ENCODE results near the gene DIAPH1. TPM values are rescaled to one million over a fixed set of nuclear protein-coding genes. Genes with fewer than 3 reads are reported as not detected.

DIAPH1 gene
- total RNA-seq, 1 donor from 2014 or later, result 118 TPM

- peaks cover 7% of the 10 kb centered on the region for H3K4me1 ChIP-seq
- no peak overlapping the region for H3K4me3 ChIP-seq
- intact Hi-C loops (cut with DNase I), result no loop called here
- DNase-seq (no peak), ATAC-seq (no peak)
- TF ChIP-seq CTCF (IDR thresholded peaks at IDR 0.05), result peak; percentile 86
- no peaks in the 10 kb centered on the region for H3K9me3 ChIP-seq
- H3K27ac ChIP-seq, result no peak overlapping the region
- H3K36me3 ChIP-seq, result peaks cover 79% of the 10 kb centered on the region
- no peaks in the 10 kb centered on the region for H3K27me3 ChIP-seq
These were observed 51.2 kb downstream of the DIAPH1 start for GRCh38 chr5:141567513-141568117.

DNA sequence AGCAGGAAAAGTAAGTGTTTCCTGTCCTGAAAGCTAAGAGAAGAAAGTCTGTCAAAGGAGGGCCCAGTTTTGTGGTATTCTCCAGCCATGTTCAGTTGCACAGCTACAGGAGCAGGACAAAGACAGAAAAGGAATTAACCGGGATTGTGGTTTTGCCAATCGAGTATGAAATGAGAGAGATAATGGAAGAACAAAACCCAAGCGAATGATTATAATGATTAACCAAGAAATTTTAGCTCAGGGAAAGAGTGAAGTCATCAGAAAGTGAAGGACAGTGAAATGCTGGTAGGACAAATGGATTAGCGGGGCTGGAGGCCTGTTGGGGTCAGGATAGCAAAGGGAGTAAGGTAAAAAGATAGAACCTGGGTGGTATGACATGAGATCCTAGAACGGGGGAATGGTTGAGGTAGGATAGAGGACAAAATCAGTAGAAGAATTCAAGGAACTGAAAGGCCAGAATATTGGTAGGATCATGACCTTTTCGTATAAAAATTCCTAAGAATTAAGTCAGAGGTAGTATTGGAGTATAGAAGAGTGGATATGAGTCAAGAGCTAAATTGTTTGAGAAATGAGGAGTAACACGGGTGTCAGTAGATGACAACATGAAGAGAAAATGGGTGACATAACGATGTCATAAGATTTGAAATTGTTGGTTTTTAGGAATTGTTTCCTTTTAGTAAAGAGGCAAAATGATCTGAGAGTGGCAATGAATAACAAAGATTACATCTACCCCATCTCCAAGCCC lies 52.8 kb downstream of the DIAPH1 start:
- intact Hi-C loops (cut with DNase I), result no loop called here
- Histone ChIP-seq H3K9me3 (no peaks in the 10 kb centered on the region), H3K4me3 (no peak overlapping the region), H3K4me1 (peaks cover 16% of the 10 kb centered on the region), H3K27ac (no peak overlapping the region), H3K27me3 (no peaks in the 10 kb centered on the region), H3K36me3 (peaks cover 63% of the 10 kb centered on the region)
- DNase-seq (no peak), ATAC-seq (no peak)
- no peak for TF ChIP-seq CTCF (IDR thresholded peaks at IDR 0.05)

- DNase-seq (no peak), ATAC-seq (peak; percentile 92)
- H3K27ac ChIP-seq, result peak overlapping the region; percentile 44
- H3K27me3 ChIP-seq, result no peaks in the 10 kb centered on the region
- no peak overlapping the region for H3K4me3 ChIP-seq
- H3K9me3 ChIP-seq, result no peaks in the 10 kb centered on the region
- intact Hi-C loops (cut with DNase I), result no loop called here
- H3K4me1 ChIP-seq, result peaks cover 30% of the 10 kb centered on the region
- TF ChIP-seq CTCF (IDR thresholded peaks at IDR 0.05), result peak; percentile 94
- H3K36me3 ChIP-seq, result peaks cover 46% of the 10 kb centered on the region
These were observed 54.5 kb downstream of the DIAPH1 start for GRCh38 chr5:141564216-141564692.

DNA sequence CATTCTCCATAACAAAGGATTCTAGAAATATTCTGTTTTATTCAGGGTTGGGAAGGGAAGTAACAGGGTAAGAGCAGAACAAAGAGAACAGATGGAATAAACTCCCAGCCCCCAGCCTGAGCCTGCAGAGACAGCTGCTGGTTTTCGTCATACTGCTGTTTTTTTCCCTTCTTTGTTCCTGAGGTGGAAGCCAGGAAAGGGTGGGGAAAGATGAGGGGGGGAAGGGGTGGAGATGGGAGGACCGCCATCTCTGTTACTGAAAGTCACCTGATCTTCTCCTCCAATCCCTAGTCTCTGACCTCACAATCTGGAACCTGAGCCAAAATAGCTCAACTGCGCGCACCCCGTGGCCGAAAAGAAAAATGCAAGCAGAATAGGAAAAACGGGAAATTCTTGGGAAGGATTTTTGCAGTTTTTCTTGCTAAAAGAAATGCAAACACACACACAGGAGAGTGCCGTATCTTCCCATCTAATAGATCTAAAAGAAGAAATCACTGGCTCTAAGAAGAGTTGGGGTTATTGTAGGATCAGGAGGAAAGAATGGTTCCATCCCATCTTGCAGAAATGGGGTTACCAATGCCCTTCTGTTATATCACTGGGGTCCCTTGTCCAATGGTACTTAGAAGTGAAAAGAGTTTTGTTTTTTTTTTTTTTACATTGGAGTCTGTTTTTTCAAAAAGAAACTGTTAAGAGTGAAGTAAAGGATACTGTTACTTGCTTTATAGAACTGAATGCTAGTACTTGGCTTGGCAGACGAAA lies 57.9 kb downstream of the DIAPH1 start:
- intact Hi-C loops (cut with DNase I), result no loop called here
- Histone ChIP-seq H3K27ac (peak overlapping the region; percentile 88), H3K4me1 (peaks cover 40% of the 10 kb centered on the region), H3K9me3 (no peaks in the 10 kb centered on the region), H3K36me3 (peaks cover 19% of the 10 kb centered on the region), H3K4me3 (no peak overlapping the region), H3K27me3 (no peaks in the 10 kb centered on the region)
- DNase-seq (peak; percentile 71), ATAC-seq (peak; percentile 88)
- peak; percentile 77 for TF ChIP-seq CTCF (IDR thresholded peaks at IDR 0.05)

- ATAC-seq, result peak; percentile 55
- Histone ChIP-seq H3K4me3 (no peak overlapping the region), H3K9me3 (no peaks in the 10 kb centered on the region), H3K27me3 (no peaks in the 10 kb centered on the region), H3K36me3 (peaks cover 11% of the 10 kb centered on the region), H3K27ac (peak overlapping the region; percentile 88), H3K4me1 (peaks cover 40% of the 10 kb centered on the region)
- intact Hi-C loops (cut with DNase I), result no loop called here
- no peak for DNase-seq
- no peak for TF ChIP-seq CTCF (IDR thresholded peaks at IDR 0.05)
These were observed 58.6 kb downstream of the DIAPH1 start for GRCh38 chr5:141560151-141560550.

All from upper lobe of right lung (tissue), 1 donor.